Astrocyte of the cerebellum (primary cell): ENCODE measurements around the gene RAB11FIP4.
"Not testable (repeated sequence)": the region's sequence is repeated elsewhere in the genome, so short reads cannot be mapped to it uniquely, and the experiment has no call there.

Experiments used
- DNase-seq: peaks from one replicate; pipeline ENCODE4 v3.0.0-alpha.2; 2011; ENCODE audit warnings: low read depth
- H3K4me3 ChIP-seq: 2 replicates; pipeline ENCODE4 v1.5.1; 2011; ENCODE audit warnings: mild to moderate bottlenecking, low read depth, low read length, moderate library complexity
- CTCF ChIP-seq: IDR thresholded peaks from 2 replicates; pipeline ENCODE4 v1.5.1; 2012; ENCODE audit warnings: low read length, low read depth, moderate library complexity, mild to moderate bottlenecking; ENCODE audit errors: missing control alignments
- in situ Hi-C: cut with HindIII; loops from 2 replicates; pipeline ENCODE4 v1.10.0; 2017; ENCODE audit warnings: low sequenced_read_pairs

RAB11FIP4 gene

GRCh38 chr17:31439716-31440115, 48.2 kb downstream of the RAB11FIP4 start:
- DNase-seq = no peak
- no peak overlapping the region for H3K4me3 ChIP-seq
- no peak for TF ChIP-seq CTCF
- in situ Hi-C loops = loop anchor here (5.0 to 25.0 kb wide), 2 partner anchors 83 to 423 kb away; partner anchors contain the start of gene COPRS

DNA sequence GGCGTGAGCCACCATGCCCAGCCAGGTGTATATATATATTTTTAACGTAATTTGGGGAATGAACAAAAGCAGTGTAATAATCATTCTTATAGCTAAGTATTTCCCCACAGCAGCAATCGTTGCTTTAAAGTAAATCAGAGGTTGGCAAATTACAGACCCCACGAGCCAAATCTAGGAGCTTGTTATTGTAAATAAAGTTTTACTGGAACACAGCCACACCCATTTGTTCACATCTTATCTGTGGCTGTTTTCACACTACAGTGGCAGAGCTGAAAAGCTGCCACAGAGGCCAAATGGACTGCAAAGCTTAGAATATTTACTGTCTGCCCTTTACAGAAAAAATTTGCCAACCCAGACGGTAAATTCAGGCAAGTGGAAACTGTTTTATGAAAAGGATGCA, 50.8 kb downstream of the RAB11FIP4 start:
- no peak overlapping the region for H3K4me3 ChIP-seq
- TF ChIP-seq CTCF = no peak
- in situ Hi-C loops = loop anchor here (25.0 kb wide), 1 partner anchor 420 kb away; the partner anchor contains the start of gene COPRS
- DNase-seq = no peak

- in situ Hi-C loops = loop anchor here (25.0 kb wide), 1 partner anchor 419 kb away; the partner anchor contains the start of gene COPRS
- not testable (repeated sequence) for H3K4me3 ChIP-seq, DNase-seq
These were observed 51.4 kb downstream of the RAB11FIP4 start for GRCh38 chr17:31442856-31443255.

- H3K4me3 ChIP-seq = no peak overlapping the region
- DNase-seq = no peak
- in situ Hi-C loops = loop anchor here (25.0 kb wide), 1 partner anchor 419 kb away; the partner anchor contains the start of gene COPRS
- no peak for TF ChIP-seq CTCF
These were observed 51.9 kb downstream of the RAB11FIP4 start for GRCh38 chr17:31443386-31443785.

DNA sequence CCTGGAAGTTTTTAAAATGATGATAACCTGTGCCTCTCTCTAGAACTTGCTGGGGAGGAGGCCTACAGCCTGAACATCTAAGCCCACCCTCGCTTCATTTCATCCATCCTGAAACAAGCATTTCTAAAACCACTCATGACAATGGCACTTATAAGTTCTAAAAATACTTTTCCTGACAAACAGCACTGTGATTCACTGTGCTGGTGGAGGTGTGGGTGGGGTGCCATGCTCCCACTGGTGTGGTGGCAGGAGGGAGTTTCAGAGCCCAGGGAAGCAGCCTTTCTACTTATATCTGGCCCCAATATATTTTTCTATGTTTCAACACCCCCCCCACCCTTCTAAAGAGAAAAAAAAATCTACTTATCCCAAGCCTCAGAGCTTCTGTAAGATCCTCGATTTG, 52.6 kb downstream of the RAB11FIP4 start:
- TF ChIP-seq CTCF = no peak
- DNase-seq = no peak
- no peak overlapping the region for H3K4me3 ChIP-seq
- in situ Hi-C loops = loop anchor here (25.0 kb wide), 1 partner anchor 418 kb away; the partner anchor contains the start of gene COPRS

GRCh38 chr17:31446195-31446967, 54.9 kb downstream of the RAB11FIP4 start:
- in situ Hi-C loops = loop anchor here (25.0 kb wide), 1 partner anchor 416 kb away; the partner anchor contains the start of gene COPRS
- peak; percentile 27 for TF ChIP-seq CTCF
- no peak overlapping the region for H3K4me3 ChIP-seq
- no peak for DNase-seq

DNA sequence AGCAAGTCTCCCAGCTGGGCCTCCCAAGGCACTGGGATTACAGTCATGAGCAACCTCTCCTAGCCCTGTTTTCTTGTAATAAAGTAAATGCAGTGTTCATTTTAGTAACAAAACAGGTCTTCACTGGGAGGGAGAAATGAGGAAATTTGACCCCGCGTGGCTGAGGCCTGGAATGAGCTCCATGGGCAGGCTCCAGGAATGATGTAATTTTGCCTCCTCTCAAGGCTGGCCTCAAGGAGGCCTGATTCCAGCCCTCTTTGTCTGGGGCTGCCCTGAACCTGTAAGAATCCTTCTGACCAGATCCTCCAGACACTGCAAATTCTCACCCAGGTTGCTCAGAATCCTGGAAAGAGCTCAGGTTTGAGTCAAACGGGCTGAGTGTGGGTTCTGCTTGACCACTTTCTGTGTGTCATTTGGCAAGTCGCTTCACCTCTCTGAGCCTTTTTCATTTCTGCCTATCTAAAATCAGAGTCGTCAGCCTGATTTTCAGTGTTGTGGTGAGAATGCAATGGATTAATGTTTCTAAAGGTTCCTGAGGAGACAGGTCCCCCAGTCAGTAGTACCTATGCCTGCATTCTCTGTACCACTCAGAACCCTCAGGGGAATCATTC, 57.1 kb downstream of the RAB11FIP4 start:
- in situ Hi-C loops = loop anchor here (25.0 kb wide), 1 partner anchor 414 kb away; the partner anchor contains the start of gene COPRS
- no peak overlapping the region for H3K4me3 ChIP-seq
- DNase-seq = peak; percentile 19
- TF ChIP-seq CTCF = no peak
